SK-N-SH treated with all-trans-retinoic acid at 6 μM for 48 hours (cell line): ENCODE data around the gene RPS16.

Experiments
- ATAC-seq: fragments of 200-7000 bp; cut with Tn5 transposase; 3 replicates; pipeline ENCODE4 v1.9.1; 2020; ENCODE audit warnings: mild to moderate bottlenecking, moderate library complexity
- ARNTL ChIP-seq: fragments of 450-650 bp; formaldehyde crosslinking; IDR thresholded peaks from 2 replicates; pipeline ENCODE4 v1.5.0; 2020; ENCODE audit warnings: low read depth, mild to moderate bottlenecking, moderate library complexity, borderline replicate concordance
- BACH2 ChIP-seq: fragments of 250-450 bp; sonication (Bioruptor Pico); IDR thresholded peaks from 2 replicates; pipeline ENCODE4 v1.9.0; 2021; ENCODE audit warnings: mild to moderate bottlenecking, borderline replicate concordance
- CREB5 ChIP-seq: fragments of 250-450 bp; sonication (Bioruptor Pico); IDR thresholded peaks from 2 replicates; pipeline ENCODE4 v1.5.1; 2020; ENCODE audit warnings: low read depth, mild to moderate bottlenecking, moderate library complexity
- CSRNP3 ChIP-seq: fragments of 250-450 bp; sonication (Bioruptor Pico); IDR thresholded peaks from 2 replicates; pipeline ENCODE4 v1.5.1; 2021; ENCODE audit warnings: mild to moderate bottlenecking, moderate library complexity
- ESRRG ChIP-seq: fragments of 250-450 bp; sonication (Bioruptor Pico); IDR thresholded peaks from 2 replicates; pipeline ENCODE4 v1.6.1; 2021; ENCODE audit warnings: mild to moderate bottlenecking
- GLIS3 ChIP-seq: fragments of 250-450 bp; sonication (Bioruptor Pico); IDR thresholded peaks from 2 replicates; pipeline ENCODE4 v1.5.0; 2020; ENCODE audit warnings: mild to moderate bottlenecking, moderate library complexity
- ISL1 ChIP-seq: fragments of 250-450 bp; sonication (Bioruptor Pico); IDR thresholded peaks from 2 replicates; pipeline ENCODE4 v2.1.2; 2022; ENCODE audit warnings: mild to moderate bottlenecking, moderate library complexity
- OSR1 ChIP-seq: fragments of 250-450 bp; sonication (Bioruptor Pico); IDR thresholded peaks from 2 replicates; pipeline ENCODE4 v1.8.0; 2022; ENCODE audit warnings: moderate library complexity, mild to moderate bottlenecking, inconsistent platforms
- PATZ1 ChIP-seq: fragments of 250-450 bp; sonication (Bioruptor Pico); IDR thresholded peaks from 2 replicates; pipeline ENCODE4 v1.8.0; 2020; ENCODE audit warnings: mild to moderate bottlenecking, moderate library complexity, borderline replicate concordance
- POU6F1 ChIP-seq: fragments of 250-450 bp; sonication (Bioruptor Pico); IDR thresholded peaks from 2 replicates; pipeline ENCODE4 v1.8.0; 2021; ENCODE audit warnings: low read depth, mild to moderate bottlenecking, moderate library complexity, borderline replicate concordance
- RARB ChIP-seq: fragments of 250-450 bp; sonication (Bioruptor Pico); IDR thresholded peaks from 2 replicates; pipeline ENCODE4 v1.8.0; 2021; ENCODE audit warnings: mild to moderate bottlenecking, moderate library complexity
- SNAI2 ChIP-seq: fragments of 250-450 bp; sonication (Bioruptor Pico); IDR thresholded peaks from 2 replicates; pipeline ENCODE4 v1.5.0; 2020; ENCODE audit warnings: mild to moderate bottlenecking, moderate library complexity
- TCF4 ChIP-seq: fragments of 250-450 bp; sonication (Bioruptor Pico); IDR thresholded peaks from 2 replicates; pipeline ENCODE4 v1.8.0; 2021; ENCODE audit warnings: mild to moderate bottlenecking, moderate library complexity, borderline replicate concordance
- TOX ChIP-seq: fragments of 250-450 bp; sonication (Bioruptor Pico); IDR thresholded peaks from 2 replicates; pipeline ENCODE4 v1.8.0; 2021; ENCODE audit warnings: mild to moderate bottlenecking, moderate library complexity, borderline replicate concordance
- TSHZ2 ChIP-seq: fragments of 250-450 bp; sonication (Bioruptor Pico); IDR thresholded peaks from 2 replicates; pipeline ENCODE4 v1.5.0; 2020; ENCODE audit warnings: mild to moderate bottlenecking, moderate library complexity
- ZC3H10 ChIP-seq: fragments of 250-450 bp; sonication (Bioruptor Pico); IDR thresholded peaks from 2 replicates; pipeline ENCODE4 v1.5.1; 2021; ENCODE audit warnings: mild to moderate bottlenecking, moderate library complexity
- ZFP3 ChIP-seq: fragments of 250-450 bp; sonication (Bioruptor Pico); IDR thresholded peaks from 2 replicates; pipeline ENCODE4 v1.5.0; 2020; ENCODE audit warnings: mild to moderate bottlenecking, moderate library complexity
- ZFP30 ChIP-seq: fragments of 450-650 bp; formaldehyde crosslinking; IDR thresholded peaks from 2 replicates; pipeline ENCODE4 v1.5.0; 2022; ENCODE audit warnings: mild to moderate bottlenecking, moderate library complexity
- ZNF565 ChIP-seq: fragments of 450-650 bp; formaldehyde crosslinking; conservative IDR thresholded peaks from 2 replicates; pipeline ENCODE4 v1.5.0; 2020; ENCODE audit warnings: low read depth, mild to moderate bottlenecking, moderate library complexity
- ZNF70 ChIP-seq: fragments of 450-650 bp; formaldehyde crosslinking; IDR thresholded peaks from 2 replicates; pipeline ENCODE4 v1.5.0; 2020; ENCODE audit warnings: mild to moderate bottlenecking, moderate library complexity
- ZNF8 ChIP-seq: fragments of 450-650 bp; formaldehyde crosslinking; IDR thresholded peaks from 2 replicates; pipeline ENCODE4 v1.5.0; 2020; ENCODE audit warnings: mild to moderate bottlenecking, moderate library complexity

The RPS16 gene

GRCh38 chr19:39435499-39436349 is at the start of gene RPS16:
TSS of gene RPS16 (minus strand) at chr19:39435949. CDS start at chr19:39435895, 54 bp downstream.
- peak; percentile 91 for ATAC-seq

GRCh38 chr19:39483141-39483540 is 47.4 kb upstream of the RPS16 start:
- no peak for ATAC-seq
- TF ChIP-seq TOX, result no peak
- TF ChIP-seq TCF4, result no peak
- no peak for TF ChIP-seq POU6F1 (CRISPR knock-in tag)
- no peak for TF ChIP-seq ZNF565 (CRISPR knock-in tag)
- TF ChIP-seq ZC3H10 (CRISPR knock-in tag), result no peak
- TF ChIP-seq ZNF8 (CRISPR knock-in tag), result no peak

More at GRCh38 chr19:39435499-39436349, at the start of gene RPS16:
- TF ChIP-seq POU6F1 (CRISPR knock-in tag) (no peak), ISL1 (no peak), ZFP30 (CRISPR knock-in tag) (0 out of 2 replicates have a peak, but pooled peaks have one; percentile 8), RARB (no peak), OSR1 (no peak), PATZ1 (CRISPR knock-in tag) (no peak), CSRNP3 (CRISPR knock-in tag) (no peak), ESRRG (CRISPR knock-in tag) (no peak)

GRCh38 chr19:39481676-39482075 is 45.9 kb upstream of the RPS16 start:
- ATAC-seq, result no peak
- TF ChIP-seq CREB5 (CRISPR knock-in tag) (no peak), SNAI2 (CRISPR knock-in tag) (no peak), ARNTL (no peak), TSHZ2 (CRISPR knock-in tag) (no peak), PATZ1 (CRISPR knock-in tag) (no peak), BACH2 (CRISPR knock-in tag) (no peak), ESRRG (CRISPR knock-in tag) (no peak), ZFP3 (CRISPR knock-in tag) (no peak), GLIS3 (CRISPR knock-in tag) (no peak), ZNF70 (CRISPR knock-in tag) (no peak), TCF4 (no peak)
- TF ChIP-seq, all 23 proteins: peak for 0
